SU-DHL-6 (cell line): ENCODE results near the gene REELD1.

Experiments used
- H2AFZ ChIP-seq: fragments of 200-600 bp; sonication (generic); 2 replicates; pipeline ENCODE4 v1.6.1; 2014; ENCODE audit warnings: low read depth, mild to moderate bottlenecking, moderate library complexity, mixed read lengths, antibody characterized with exemption, low read length; ENCODE audit not compliant: severe bottlenecking
- H3F3A ChIP-seq: fragments of 200-600 bp; shearing (Covaris generic); 2 replicates; pipeline ENCODE4 v1.6.0; 2016; ENCODE audit warnings: antibody characterized with exemption, mild to moderate bottlenecking; ENCODE audit not compliant: insufficient read depth
- H3K27ac ChIP-seq: fragments of 200-600 bp; sonication (generic); 2 replicates; pipeline ENCODE4 v1.5.1; 2016; ENCODE audit warnings: low read depth, mild to moderate bottlenecking, low read length, moderate library complexity, mixed read lengths
- H3K27me3 ChIP-seq: fragments of 200-600 bp; sonication (generic), shearing (Covaris generic); 2 replicates; pipeline ENCODE4 v1.6.0; 2014; ENCODE audit warnings: mild to moderate bottlenecking, low read length
- H3K36me3 ChIP-seq: fragments of 200-600 bp; sonication (generic); 2 replicates; pipeline ENCODE4 v1.6.1; 2014; ENCODE audit warnings: mild to moderate bottlenecking, low read length, mixed read lengths
- H3K4me2 ChIP-seq: fragments of 300-600, 200-600 bp; shearing (Covaris generic), sonication (generic); 2 replicates; pipeline ENCODE4 v1.6.0; 2014; ENCODE audit warnings: low read length, low read depth, mild to moderate bottlenecking; ENCODE audit not compliant: poor library complexity, severe bottlenecking
- H3K4me3 ChIP-seq: fragments of 200-600 bp; sonication (generic); 2 replicates; pipeline ENCODE4 v1.5.1; 2014; ENCODE audit warnings: antibody characterized with exemption, low read length, mild to moderate bottlenecking, mixed read lengths; ENCODE audit not compliant: insufficient read depth, poor library complexity, severe bottlenecking
- H3K79me2 ChIP-seq: fragments of 200-600 bp; sonication (generic); 2 replicates; pipeline ENCODE4 v1.6.1; 2014; ENCODE audit warnings: mild to moderate bottlenecking, low read length, moderate library complexity; ENCODE audit not compliant: insufficient read depth
- H3K9ac ChIP-seq: fragments of 200-600 bp; sonication (generic); 2 replicates; pipeline ENCODE4 v1.7.0; 2014; ENCODE audit warnings: mild to moderate bottlenecking, low read length
- H3K9me2 ChIP-seq: fragments of 200-600 bp; sonication (generic); replicated peaks from 2 replicates; pipeline ENCODE4 v1.6.1; 2014; ENCODE audit warnings: low read length; ENCODE audit not compliant: insufficient read depth
- H3K9me3 ChIP-seq: fragments of 200-600 bp; sonication (generic); 2 replicates; pipeline ENCODE4 v1.6.1; 2014; ENCODE audit warnings: low read length, mixed read lengths; ENCODE audit not compliant: insufficient read depth
- H4K20me1 ChIP-seq: fragments of 200-600 bp; sonication (generic); 2 replicates; pipeline ENCODE4 v1.6.1; 2014; ENCODE audit warnings: low read depth, mild to moderate bottlenecking, antibody characterized with exemption, low read length, moderate library complexity, mixed read lengths
- EZH2phosphoT487 ChIP-seq: fragments of 200-600 bp; sonication (generic), shearing (Covaris generic); conservative IDR thresholded peaks from 2 replicates; pipeline ENCODE4 v1.6.1; 2018; ENCODE audit warnings: mild to moderate bottlenecking, antibody characterized with exemption, low read length, moderate library complexity, mixed read lengths
- TF ChIP-seq, protein P1 (sequence below): fragments of 200-600 bp; sonication (generic); IDR thresholded peaks from one replicate; pipeline ENCODE4 v1.5.1; 2017; ENCODE audit warnings: antibody characterized with exemption, mild to moderate bottlenecking, low read length, moderate library complexity; ENCODE audit not compliant: insufficient read depth, poor library complexity, severe bottlenecking

REELD1 gene

DNA sequence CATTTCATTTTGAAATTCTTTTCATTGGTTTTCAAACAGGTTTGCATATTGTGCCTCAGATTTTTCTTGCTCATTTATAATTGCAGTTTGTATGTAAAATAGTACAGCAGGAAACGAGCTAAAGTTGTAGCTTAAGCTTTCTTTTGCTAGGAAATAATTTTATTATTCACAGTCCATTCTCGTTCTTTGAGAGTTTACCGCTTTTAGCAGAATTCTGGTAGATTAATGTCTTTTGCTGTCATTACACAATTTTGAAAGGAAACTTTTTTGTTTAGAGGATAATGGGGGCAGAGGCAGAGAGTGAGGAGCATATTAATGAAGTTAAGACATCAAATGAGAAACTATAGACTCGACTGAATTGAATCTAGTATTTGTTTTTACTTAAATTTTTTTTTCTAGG, 28.3 kb upstream of the REELD1 start:
- Histone ChIP-seq H3K27ac (no peak overlapping the region), H3K9me2 (no peaks in the 10 kb centered on the region), H3K27me3 (no peaks in the 10 kb centered on the region), H3K9ac (no peak overlapping the region), H3K36me3 (peaks cover 57% of the 10 kb centered on the region), H3K79me2 (peaks cover 31% of the 10 kb centered on the region), H3F3A (peaks cover 9% of the 10 kb centered on the region; the same call in 1 of the 2 replicates), H3K9me3 (no peaks in the 10 kb centered on the region), H2AFZ (no peak overlapping the region), H3K4me2 (no peak overlapping the region), H3K4me3 (no peak overlapping the region), H4K20me1 (no peaks in the 10 kb centered on the region)
- TF ChIP-seq, protein P1, sequence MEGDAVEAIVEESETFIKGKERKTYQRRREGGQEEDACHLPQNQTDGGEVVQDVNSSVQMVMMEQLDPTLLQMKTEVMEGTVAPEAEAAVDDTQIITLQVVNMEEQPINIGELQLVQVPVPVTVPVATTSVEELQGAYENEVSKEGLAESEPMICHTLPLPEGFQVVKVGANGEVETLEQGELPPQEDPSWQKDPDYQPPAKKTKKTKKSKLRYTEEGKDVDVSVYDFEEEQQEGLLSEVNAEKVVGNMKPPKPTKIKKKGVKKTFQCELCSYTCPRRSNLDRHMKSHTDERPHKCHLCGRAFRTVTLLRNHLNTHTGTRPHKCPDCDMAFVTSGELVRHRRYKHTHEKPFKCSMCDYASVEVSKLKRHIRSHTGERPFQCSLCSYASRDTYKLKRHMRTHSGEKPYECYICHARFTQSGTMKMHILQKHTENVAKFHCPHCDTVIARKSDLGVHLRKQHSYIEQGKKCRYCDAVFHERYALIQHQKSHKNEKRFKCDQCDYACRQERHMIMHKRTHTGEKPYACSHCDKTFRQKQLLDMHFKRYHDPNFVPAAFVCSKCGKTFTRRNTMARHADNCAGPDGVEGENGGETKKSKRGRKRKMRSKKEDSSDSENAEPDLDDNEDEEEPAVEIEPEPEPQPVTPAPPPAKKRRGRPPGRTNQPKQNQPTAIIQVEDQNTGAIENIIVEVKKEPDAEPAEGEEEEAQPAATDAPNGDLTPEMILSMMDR = no peak
- TF ChIP-seq EZH2phosphoT487 = no peak

DNA sequence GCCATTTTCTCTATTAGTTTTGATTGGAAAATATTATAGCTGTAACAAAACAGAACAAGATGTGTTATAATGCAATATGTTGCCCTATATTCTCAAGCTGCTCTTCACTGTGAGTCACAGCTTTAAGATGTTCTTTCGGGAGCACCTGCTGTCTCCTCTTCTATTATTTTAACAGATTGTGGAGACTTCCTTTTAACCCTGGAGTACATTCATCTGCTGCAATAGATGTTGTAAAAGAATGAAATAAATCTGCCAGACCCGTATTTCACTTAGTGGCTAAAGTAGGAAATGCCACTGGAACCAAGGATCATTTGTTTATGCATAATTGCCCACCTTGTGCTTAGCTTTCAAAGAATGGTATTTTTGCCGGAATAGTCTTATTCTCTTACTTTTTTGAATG, 27.7 kb upstream of the REELD1 start:
- Histone ChIP-seq H2AFZ (no peak overlapping the region), H3K4me2 (no peak overlapping the region), H3K79me2 (peaks cover 25% of the 10 kb centered on the region), H3K9ac (no peak overlapping the region), H3K27me3 (no peaks in the 10 kb centered on the region), H3K27ac (no peak overlapping the region), H4K20me1 (no peaks in the 10 kb centered on the region), H3K4me3 (no peak overlapping the region), H3K9me3 (no peaks in the 10 kb centered on the region), H3K36me3 (peaks cover 61% of the 10 kb centered on the region), H3K9me2 (no peaks in the 10 kb centered on the region), H3F3A (peaks cover 8% of the 10 kb centered on the region; the same call in 1 of the 2 replicates)
- TF ChIP-seq EZH2phosphoT487 = no peak
- TF ChIP-seq, protein P1 = no peak

DNA sequence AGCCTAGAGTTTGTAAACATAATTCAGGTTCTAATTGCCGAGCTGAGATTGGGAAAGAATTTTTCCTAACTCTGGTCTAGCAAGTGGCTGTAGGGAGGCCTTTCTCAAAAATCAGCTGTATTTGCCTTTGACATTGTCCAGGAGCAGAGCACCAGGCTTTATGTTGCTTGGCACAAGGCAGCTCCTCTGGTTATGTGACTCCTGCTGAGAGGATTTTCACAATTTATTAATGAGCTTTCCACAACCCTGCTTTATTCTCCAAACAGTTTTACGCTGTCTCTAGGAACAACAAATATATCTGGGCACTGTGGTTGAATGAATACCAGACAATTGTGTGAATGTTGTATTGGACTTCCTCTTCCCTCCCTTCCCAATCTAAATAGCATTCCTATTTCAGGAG, 23.9 kb upstream of the REELD1 start:
- Histone ChIP-seq H3F3A (peaks cover 5% of the 10 kb centered on the region; the same call in 1 of the 2 replicates), H3K9me3 (no peaks in the 10 kb centered on the region), H3K4me3 (no peak overlapping the region), H3K27me3 (no peaks in the 10 kb centered on the region), H3K9ac (no peak overlapping the region), H3K4me2 (no peak overlapping the region), H3K79me2 (no peaks in the 10 kb centered on the region), H3K27ac (no peak overlapping the region), H4K20me1 (no peaks in the 10 kb centered on the region), H3K36me3 (peaks cover 44% of the 10 kb centered on the region), H2AFZ (no peak overlapping the region), H3K9me2 (no peaks in the 10 kb centered on the region)
- TF ChIP-seq, protein P1 = no peak
- no peak for TF ChIP-seq EZH2phosphoT487
